GM12878 (cell line): Measurements from ENCODE around the gene C1QTNF1. TPM values are rescaled to one million over a fixed set of nuclear protein-coding genes. Genes with fewer than 3 reads are reported as not detected.

Source experiments
- ATAC-seq: fragments of 200-7000 bp; cut with Tn5 transposase; 3 replicates; pipeline ENCODE4 v1.9.1; 2020; ENCODE audit warnings: mild to moderate bottlenecking, moderate library complexity
- BruUV-seq: library from RNA; stranded (reverse); fragments of 400-500 nt; replicated peaks from 2 replicates; lab custom pipeline; 2021; lab: Mats Ljungman, UMichigan
- CTCF ChIA-PET: fragments of 300-600 bp; sonication (Branson Sonifier 250); formaldehyde crosslinking; extraction: SDS; loops from one replicate; lab custom pipeline; 2021; ENCODE audit warnings: inconsistent platforms; lab: Yijun Ruan, JAX
- POLR2A ChIA-PET: fragments of 350-600 bp; formaldehyde crosslinking; extraction: SDS; loops from one replicate; lab custom pipeline; 2021; ENCODE audit warnings: inconsistent platforms; lab: Charles Lee
- RAD21 ChIA-PET: fragments of 300-600 bp; sonication (Branson Sonifier 250); formaldehyde crosslinking; loops from one replicate; lab custom pipeline; 2023; ENCODE audit warnings: antibody characterized with exemption; ENCODE audit not compliant: unreplicated experiment; lab: Charles Lee
- SMC1A ChIA-PET: fragments of 300-600 bp; sonication (Branson Sonifier 250); formaldehyde crosslinking; loops from one replicate; lab custom pipeline; 2023; ENCODE audit not compliant: unreplicated experiment, uncharacterized antibody; lab: Charles Lee
- DNase-seq: peaks from one replicate; pipeline ENCODE4 v3.0.0-alpha.2; 2011; ENCODE audit warnings: low read depth, low spot score
- FAIRE-seq: peaks from 3 replicates; lab custom pipeline; 2011; peaks lifted over from hg19 to GRCh38; lab: Jason Lieb, UNC
- H2AFZ ChIP-seq: 2 replicates; pipeline ENCODE4 v1.6.0; 2011; ENCODE audit warnings: low read depth, low read length, control low read depth; ENCODE audit not compliant: control insufficient read depth
- H3K27ac ChIP-seq: 2 replicates; pipeline ENCODE4 v1.5.1; 2011; ENCODE audit warnings: control low read depth; ENCODE audit not compliant: control insufficient read depth, insufficient read depth
- H3K27me3 ChIP-seq, 2 experiments: replicated peaks in 1 of 2; 2 replicates each; pipeline versions ENCODE4 v1.6.0 to v1.6.1; 2011; ENCODE audit warnings: low read length in 1 of 2; ENCODE audit not compliant: control insufficient read depth in 2 of 2, insufficient read depth in 2 of 2
- H3K36me3 ChIP-seq, 2 experiments: 2 replicates each; pipeline ENCODE4 v1.5.1; 2011; ENCODE audit warnings: low read length in 1 of 2; ENCODE audit not compliant: control insufficient read depth in 2 of 2, insufficient read depth in 2 of 2
- H3K4me1 ChIP-seq: 2 replicates; pipeline ENCODE4 v1.6.1; 2011; ENCODE audit warnings: mild to moderate bottlenecking, low read length, moderate library complexity, mixed read lengths; ENCODE audit not compliant: control insufficient read depth, insufficient read depth
- H3K4me2 ChIP-seq: 2 replicates; pipeline ENCODE4 v1.6.0; 2011; ENCODE audit warnings: control low read depth; ENCODE audit not compliant: control insufficient read depth, insufficient read depth
- H3K4me3 ChIP-seq: fragments of 200-600 bp; sonication (generic); 2 replicates; pipeline ENCODE4 v1.5.1; 2016
- H3K79me2 ChIP-seq: 2 replicates; pipeline ENCODE4 v1.6.0; 2011; ENCODE audit warnings: low read length; ENCODE audit not compliant: control insufficient read depth, insufficient read depth
- H3K9ac ChIP-seq: 2 replicates; pipeline ENCODE4 v1.8.0; 2011; ENCODE audit warnings: low read length, control low read depth, mixed read lengths; ENCODE audit not compliant: control insufficient read depth, insufficient read depth
- H3K9me3 ChIP-seq: replicated peaks from 3 replicates; pipeline ENCODE4 v1.5.1; 2011; ENCODE audit warnings: mild to moderate bottlenecking, low read length; ENCODE audit not compliant: control insufficient read depth, insufficient read depth
- H4K20me1 ChIP-seq: 2 replicates; pipeline ENCODE4 v1.6.0; 2011; ENCODE audit not compliant: control insufficient read depth, insufficient read depth
- ASH2L ChIP-seq: fragments of 300-600, 200-600 bp; sonication (generic); IDR thresholded peaks from 2 replicates; pipeline ENCODE4 v1.6.1; 2017; ENCODE audit warnings: low read depth, mild to moderate bottlenecking, borderline replicate concordance
- ATF2 ChIP-seq: IDR thresholded peaks from 2 replicates; pipeline ENCODE4 v1.6.1; 2012; ENCODE audit warnings: low read length, inconsistent platforms
- CTCF ChIP-seq, 3 experiments: IDR thresholded peaks in 2 of 3; conservative IDR thresholded peaks in 1 of 3; 2 replicates each; pipeline ENCODE4 v1.5.1; 2011; ENCODE audit warnings: low read depth in 3 of 3, low read length in 3 of 3, mild to moderate bottlenecking in 3 of 3, control low read depth in 2 of 3, moderate library complexity in 2 of 3, inconsistent platforms in 1 of 3, mixed read lengths in 1 of 3; ENCODE audit not compliant: control insufficient read depth in 2 of 3, insufficient read depth in 1 of 3; ENCODE audit errors: extremely low read depth in 1 of 3
- MLLT1 ChIP-seq: fragments of 450-650 bp; IDR thresholded peaks from 2 replicates; pipeline ENCODE4 v1.6.1; 2016; ENCODE audit warnings: mild to moderate bottlenecking
- NR2C2 ChIP-seq: IDR thresholded peaks from 2 replicates; pipeline ENCODE4 v1.6.1; 2011; ENCODE audit warnings: borderline replicate concordance, low read depth; ENCODE audit not compliant: control insufficient read depth, insufficient read length
- SREBF1 ChIP-seq: IDR thresholded peaks from 2 replicates; pipeline ENCODE4 v1.6.1; 2012; ENCODE audit warnings: mild to moderate bottlenecking, low read length
- USF2 ChIP-seq: IDR thresholded peaks from 2 replicates; pipeline ENCODE4 v1.6.1; 2011; ENCODE audit warnings: low read depth, low read length, improper control_type of control experiment, borderline replicate concordance
- ZBTB33 ChIP-seq: fragments of 450-650 bp; IDR thresholded peaks from 2 replicates; pipeline ENCODE4 v1.6.1; 2017; ENCODE audit warnings: mild to moderate bottlenecking
- WGBS: methylation state at CpG from one replicate; pipeline ENCODE4 v1.1.6; 2016; ENCODE audit warnings: low lambda C conversion rate; ENCODE audit not compliant: insufficient replicate concordance, insufficient coverage; ENCODE audit errors: missing lambda C conversion rate; 5-methylcytosine and 5-hydroxymethylcytosine counted together
- in situ Hi-C: fragments of 300-500 bp; cut with MboI; formaldehyde crosslinking; loops from 9 replicates; pipeline ENCODE4 v1.14.3; 2018; ENCODE audit warnings: mixed read lengths
- intact Hi-C: fragments of 100-400 bp; cut with micrococcal nuclease; formaldehyde crosslinking; loops from one replicate; pipeline ENCODE4 v1.14.2; 2022; ENCODE audit not compliant: unreplicated experiment
- polyA plus RNA-seq, 11 experiments: library from polyadenylated mRNA; depleted of rRNA in 4 of 11; unstranded in 6 of 11; stranded (reverse) in 5 of 11; fragments of >200 nt; fragmentation: Nextera tagmentation in 4 of 11; fragmentation: Illumina TruSeq in 1 of 11; extraction: Ambion mirVana in 4 of 11; extraction: Trizol in 1 of 11; gene quantifications; 1 replicate in 1 of 11; 2 replicates in 10 of 11; pipeline versions ENCODE4 v1.2.1 to v1.2.3, GENCODE V29; 2011 to 2016; ENCODE audit warnings: inconsistent platforms in 2 of 11, missing spikeins in 2 of 11, low read depth in 1 of 11
- total RNA-seq, 4 experiments: library from RNA; depleted of rRNA in 3 of 4; stranded (reverse); fragments of >200 nt in 3 of 4; fragmentation: Illumina TruSeq in 1 of 4; extraction: Trizol in 1 of 4; gene quantifications; 2 replicates each; pipeline versions ENCODE4 v1.2.1 to v1.2.3, GENCODE V29; 2013 to 2021

The C1QTNF1 gene
- total and polyA plus RNA-seq, 10 of the 15 experiments (the other 5 are each of a cell fraction or from before 2014, with no cell fraction given): 0.05 to 1.1 (median 0.15) TPM; not detected in 4

GRCh38 chr17:78993241-78993956, 30.6 kb upstream of the C1QTNF1 start:
- FAIRE-seq: peak; percentile 13
- ATAC-seq: peak; percentile 79
- ChIA-PET SMC1A (no interaction called here), POLR2A (no interaction called here), CTCF (no interaction called here), RAD21 (no interaction called here)
- peak; percentile 75; the same call in 1 of the 2 replicates for TF ChIP-seq ZBTB33
- TF ChIP-seq ASH2L: no peak
- no peak for TF ChIP-seq SREBF1
- peak; percentile 42 to 72 (median 66); a peak in 5 of 6 replicates for TF ChIP-seq CTCF (IDR thresholded peaks at IDR 0.05 in 2 of 3, conservative IDR thresholded peaks at IDR 0.05 in 1 of 3; ENCODE audit: control insufficient read depth in 2 of 3, extremely low read depth in 1 of 3, insufficient read depth in 1 of 3, low read depth in 3 of 3, low read length in 3 of 3)
- TF ChIP-seq MLLT1: 0 out of 2 replicates have a peak, but pooled peaks have one; percentile 40
- no peak for TF ChIP-seq NR2C2
- TF ChIP-seq USF2: no peak
- TF ChIP-seq ATF2: no peak
- in situ Hi-C loops (no loop called here), intact Hi-C loops (no loop called here)
- no peak overlapping the region for H3K4me2 ChIP-seq
- H3K79me2 ChIP-seq: no peaks in the 10 kb centered on the region
- BruUV-seq: no TSS peak
- no peak for DNase-seq
- no peaks in the 10 kb centered on the region for H3K4me1 ChIP-seq
- no peak overlapping the region for H3K9ac ChIP-seq
- H3K27me3 ChIP-seq: no peaks in the 10 kb centered on the region
- whole genome bisulfite sequencing: 89% methylated on average over 37 of the region's 49 CpGs
- H3K9me3 ChIP-seq: no peaks in the 10 kb centered on the region; the same call in 2 of the 3 replicates
- peaks cover 5% of the 10 kb centered on the region; the same call in 1 of the 2 replicates for H4K20me1 ChIP-seq
- H2AFZ ChIP-seq: no peak overlapping the region
- no peak overlapping the region for H3K4me3 ChIP-seq
- no peak overlapping the region for H3K27ac ChIP-seq
- peaks cover 13 to 24% of the 10 kb centered on the region in 2 experiments for H3K36me3 ChIP-seq
